HT-29 (cell line): ENCODE measurements around the gene IMMP2L. TPM values are rescaled to one million over a fixed set of nuclear protein-coding genes. Genes with fewer than 3 reads are reported as not detected.
A peak's percentile ranks its signal among the peaks of the same experiment; 100 is the strongest.
"Not testable (repeated sequence)": the region's sequence is repeated elsewhere in the genome, so short reads cannot be mapped to it uniquely, and the experiment has no call there.

Experiments used
- DNase-seq: peaks from one replicate; pipeline ENCODE4 v3.0.0-alpha.2; 2015; ENCODE audit warnings: low spot score
- total RNA-seq: library from RNA; depleted of rRNA; stranded (reverse); fragments of >200 nt; shearing (Covaris generic); gene quantifications from 2 replicates; pipeline ENCODE4 v1.2.3, GENCODE V29; 2014

Gene IMMP2L
- total RNA-seq, 1 experiment from 2014 or later: 8.2 TPM

GRCh38 chr7:110940756-110941155 is 621.5 kb downstream of the IMMP2L start:
- no peak for DNase-seq

- no peak for DNase-seq
These were observed 624.1 kb downstream of the IMMP2L start for GRCh38 chr7:110938165-110938564.

GRCh38 chr7:110936665-110937064 is 625.6 kb downstream of the IMMP2L start:
- not testable (repeated sequence) for DNase-seq

- no peak for DNase-seq
These were observed 632.6 kb downstream of the IMMP2L start for GRCh38 chr7:110929480-110930249.

GRCh38 chr7:110922906-110923305 is 639.4 kb downstream of the IMMP2L start:
- no peak for DNase-seq

GRCh38 chr7:110921595-110922151 is 640.6 kb downstream of the IMMP2L start:
- no peak for DNase-seq

- DNase-seq: no peak
These were observed 643.2 kb downstream of the IMMP2L start for GRCh38 chr7:110918949-110919548.

- DNase-seq: no peak
These were observed 648.0 kb downstream of the IMMP2L start for GRCh38 chr7:110914263-110914662.

GRCh38 chr7:110911632-110912031 is 650.7 kb downstream of the IMMP2L start:
- no peak for DNase-seq

- no peak for DNase-seq
These were observed 653.2 kb downstream of the IMMP2L start for GRCh38 chr7:110909117-110909516.

- DNase-seq: no peak
These were observed 656.3 kb downstream of the IMMP2L start for GRCh38 chr7:110905773-110906566.

GRCh38 chr7:110898516-110898915 is 663.8 kb downstream of the IMMP2L start:
- DNase-seq: no peak

- DNase-seq: no peak
These were observed 664.8 kb downstream of the IMMP2L start for GRCh38 chr7:110897538-110897937.

GRCh38 chr7:110894111-110894510 is 668.2 kb downstream of the IMMP2L start:
- DNase-seq: no peak

- DNase-seq: no peak
These were observed 671.1 kb downstream of the IMMP2L start for GRCh38 chr7:110891197-110891596.

- DNase-seq: no peak
These were observed 672.2 kb downstream of the IMMP2L start for GRCh38 chr7:110890101-110890500.

- peak; percentile 7 for DNase-seq
These were observed 673.0 kb downstream of the IMMP2L start for GRCh38 chr7:110889335-110889734.

- DNase-seq: no peak
These were observed 673.7 kb downstream of the IMMP2L start for GRCh38 chr7:110888641-110889040.

GRCh38 chr7:110885474-110885873 is 676.8 kb downstream of the IMMP2L start:
- DNase-seq: no peak

- DNase-seq: no peak
These were observed 680.6 kb downstream of the IMMP2L start for GRCh38 chr7:110881721-110882120.

GRCh38 chr7:110880971-110881370 is 681.3 kb downstream of the IMMP2L start:
- no peak for DNase-seq

- DNase-seq: no peak
These were observed 685.3 kb downstream of the IMMP2L start for GRCh38 chr7:110877016-110877415.
